ENCODE data around the gene CTSL. TPM values are rescaled to one million over a fixed set of nuclear protein-coding genes. Genes with fewer than 3 reads are reported as not detected.

The CTSL gene
- polyA plus RNA-seq, 3 donors = 22.0 to 28.8 (median 28.3) TPM

- H3K27ac ChIP-seq (ENCODE audit: low read depth in 1 of 2, low read length in 2 of 2) = no peak overlapping the region
- peaks cover 16 to 20% of the 10 kb centered on the region in 2 donors for H3K4me1 ChIP-seq (ENCODE audit: control insufficient read depth in 1 of 2, insufficient read depth in 2 of 2, low read length in 2 of 2)
- no peaks in the 10 kb centered on the region for H3K79me2 ChIP-seq (ENCODE audit: insufficient read depth, low read length)
- peaks cover 22% of the 10 kb centered on the region for H3K4me1 Mint-ChIP-seq
- H3K27ac Mint-ChIP-seq = peak overlapping the region in 1 of 7 donors; percentile 39
- no peak overlapping the region for H3K4me3 ChIP-seq (replicated peaks in 1 of 3; ENCODE audit: low read depth in 2 of 3, low read length in 3 of 3)
- no peak for DNase-seq
- H2AFZ ChIP-seq (ENCODE audit: insufficient read depth, low read depth, low read length, poor library complexity, severe bottlenecking) = no peak overlapping the region
- no peaks in the 10 kb centered on the region for H3K27me3 ChIP-seq (ENCODE audit: control insufficient read depth in 2 of 2, insufficient read depth in 2 of 2, low read length in 2 of 2)
- peaks cover 0 to 3% (median 0%) of the 10 kb centered on the region in 7 donors for H3K9me3 Mint-ChIP-seq
- 98% methylated on average over 32 of the region's 39 CpGs for WGBS (ENCODE audit: insufficient coverage)
- TF ChIP-seq CTCF (IDR thresholded peaks at IDR 0.05) = no peak
- H3K9me3 ChIP-seq (replicated peaks in 1 of 2; ENCODE audit: control insufficient read depth in 1 of 2, insufficient read depth in 1 of 2, low read length in 2 of 2) = no peaks in the 10 kb centered on the region
- H3K36me3 Mint-ChIP-seq = peaks cover 74 to 81% of the 10 kb centered on the region in 2 donors
- H3K4me3 Mint-ChIP-seq = no peak overlapping the region
- no peak overlapping the region for H3K9ac ChIP-seq (ENCODE audit: insufficient read depth, low read length, poor library complexity, severe bottlenecking)
- intact Hi-C loops (cut with micrococcal nuclease) = no loop called here
- no peak overlapping the region for H3K4me2 ChIP-seq (replicated peaks; ENCODE audit: extremely low read depth, low read length, poor library complexity, severe bottlenecking)
- peaks cover 0 to 2% (median 0%) of the 10 kb centered on the region in 3 donors for H3K27me3 Mint-ChIP-seq (ENCODE audit: low read depth in 3 of 3)
- peaks cover 23% of the 10 kb centered on the region for H4K20me1 ChIP-seq (ENCODE audit: insufficient read depth, low read length)
- peaks cover 40 to 72% of the 10 kb centered on the region in 2 donors for H3K36me3 ChIP-seq (replicated peaks in 1 of 2; ENCODE audit: control insufficient read depth in 1 of 2, insufficient read depth in 2 of 2, low read length in 2 of 2)
Observed at GRCh38 chr9:87706066-87706739, 19.7 kb upstream of the CTSL start.

GRCh38 chr9:87707805-87708506 is 18.0 kb upstream of the CTSL start:
- no peaks in the 10 kb centered on the region for H3K9me3 ChIP-seq (replicated peaks in 1 of 2; ENCODE audit: control insufficient read depth in 1 of 2, insufficient read depth in 1 of 2, low read length in 2 of 2)
- peaks cover 17 to 26% of the 10 kb centered on the region in 2 donors for H3K4me1 ChIP-seq (ENCODE audit: control insufficient read depth in 1 of 2, insufficient read depth in 2 of 2, low read length in 2 of 2)
- Mint-ChIP-seq H3K4me3 (peak overlapping the region in 1 of 2 donors; percentile 26), H3K27me3 (ENCODE audit: low read depth in 3 of 3) (peaks cover 0 to 2% (median 0%) of the 10 kb centered on the region in 3 donors), H3K9me3 (peaks cover 0 to 3% (median 0%) of the 10 kb centered on the region in 7 donors), H3K36me3 (peaks cover 58 to 64% of the 10 kb centered on the region in 2 donors), H3K27ac (peak overlapping the region in 5 of 7 donors; percentile 25 to 65 (median 48)), H3K4me1 (peaks cover 37% of the 10 kb centered on the region)
- no peaks in the 10 kb centered on the region for H3K79me2 ChIP-seq (ENCODE audit: insufficient read depth, low read length)
- 100% methylated on average over 1 of the region's 6 CpGs for whole genome bisulfite sequencing (ENCODE audit: insufficient coverage)
- no peak for TF ChIP-seq CTCF (IDR thresholded peaks at IDR 0.05)
- peaks cover 22% of the 10 kb centered on the region for H4K20me1 ChIP-seq (ENCODE audit: insufficient read depth, low read length)
- H3K27ac ChIP-seq (ENCODE audit: low read depth in 1 of 2, low read length in 2 of 2) = no peak overlapping the region
- no peak overlapping the region for H3K4me2 ChIP-seq (replicated peaks; ENCODE audit: extremely low read depth, low read length, poor library complexity, severe bottlenecking)
- H2AFZ ChIP-seq (ENCODE audit: insufficient read depth, low read depth, low read length, poor library complexity, severe bottlenecking) = no peak overlapping the region
- H3K4me3 ChIP-seq (replicated peaks in 1 of 3; ENCODE audit: low read depth in 2 of 3, low read length in 3 of 3) = no peak overlapping the region
- no peaks in the 10 kb centered on the region for H3K27me3 ChIP-seq (ENCODE audit: control insufficient read depth in 2 of 2, insufficient read depth in 2 of 2, low read length in 2 of 2)
- intact Hi-C loops (cut with micrococcal nuclease) = no loop called here
- H3K9ac ChIP-seq (ENCODE audit: insufficient read depth, low read length, poor library complexity, severe bottlenecking) = no peak overlapping the region
- peak in 2 of 3 donors; percentile 81 to 84 for DNase-seq
- H3K36me3 ChIP-seq (replicated peaks in 1 of 2; ENCODE audit: control insufficient read depth in 1 of 2, insufficient read depth in 2 of 2, low read length in 2 of 2) = peaks cover 30 to 55% of the 10 kb centered on the region in 2 donors

All from CD14-positive monocyte (primary cell).